Epithelial cell of proximal tubule (primary cell): Measurements from ENCODE around the gene TP53I3. TPM values are rescaled to one million over a fixed set of nuclear protein-coding genes. Genes with fewer than 3 reads are reported as not detected.
"Not testable (repeated sequence)": the region's sequence is repeated elsewhere in the genome, so short reads cannot be mapped to it uniquely, and the experiment has no call there.

Experiments used
- DNase-seq: peaks from one replicate; pipeline ENCODE4 v3.0.0-alpha.2; 2011; ENCODE audit warnings: low read depth
- H3K4me3 ChIP-seq: 2 replicates; pipeline ENCODE4 v1.5.1; 2011; ENCODE audit warnings: low read depth, mild to moderate bottlenecking, low read length
- CTCF ChIP-seq: conservative IDR thresholded peaks from 2 replicates; pipeline ENCODE4 v1.5.1; 2012; ENCODE audit warnings: low read depth, mild to moderate bottlenecking, low read length
- total RNA-seq: library from RNA; depleted of rRNA; stranded (reverse); fragments of >200 nt; gene quantifications from 2 replicates; pipeline ENCODE4 v1.2.3, GENCODE V29; 2015

The TP53I3 gene
- total RNA-seq, 1 donor from 2014 or later = 36.5 TPM

DNA sequence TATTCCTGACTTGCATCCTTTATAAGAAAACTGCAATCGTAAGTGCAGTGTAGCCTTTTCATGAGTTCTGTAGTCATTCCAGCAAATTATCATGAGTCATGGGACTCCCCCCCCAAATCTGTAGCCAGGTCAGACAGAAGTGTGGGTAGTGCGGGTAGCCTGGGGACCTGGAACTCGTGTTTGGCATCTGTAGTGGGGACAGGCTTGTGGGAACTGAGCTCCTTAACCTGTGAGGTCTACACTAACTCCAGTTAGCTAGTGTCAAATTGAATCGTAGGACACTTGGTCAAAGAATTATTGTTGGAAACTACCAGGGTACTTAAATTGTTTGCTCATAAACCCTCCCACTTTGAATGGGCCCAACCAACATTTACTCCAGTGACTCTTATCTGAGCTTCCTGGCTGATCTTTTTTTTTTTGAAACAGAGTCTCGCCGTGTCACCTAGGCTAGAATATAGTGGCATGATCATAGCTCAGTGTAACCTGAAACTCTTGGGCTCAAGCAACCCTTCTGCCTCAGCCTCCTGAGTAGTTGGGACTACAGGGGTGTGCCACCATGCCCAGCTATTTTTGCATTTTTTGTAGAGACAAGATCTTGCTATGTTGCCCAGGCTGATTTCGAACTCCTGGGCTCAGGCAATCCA is 26.1 kb upstream of the TP53I3 start:
- no peak for DNase-seq
- H3K4me3 ChIP-seq = no peak overlapping the region
- TF ChIP-seq CTCF = no peak

DNA sequence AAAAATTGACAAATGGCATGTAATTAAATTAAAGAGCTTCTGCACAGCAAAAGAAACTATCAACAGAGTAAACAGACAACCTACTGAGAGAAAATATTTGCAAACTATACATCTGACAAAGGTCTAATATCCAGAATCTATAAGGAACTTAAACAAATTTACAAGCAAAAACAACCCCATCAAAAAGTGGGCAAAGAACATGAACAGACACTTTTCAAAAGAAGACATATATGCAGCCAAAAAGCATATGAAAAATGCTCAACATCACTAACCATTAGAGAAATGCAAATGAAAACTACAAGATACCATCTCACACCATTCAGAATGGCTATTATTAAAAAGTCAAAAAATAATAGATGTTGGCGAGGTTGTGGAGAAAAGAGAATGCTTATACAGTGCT is 24.8 kb upstream of the TP53I3 start:
- DNase-seq, H3K4me3 ChIP-seq: not testable (repeated sequence)

DNA sequence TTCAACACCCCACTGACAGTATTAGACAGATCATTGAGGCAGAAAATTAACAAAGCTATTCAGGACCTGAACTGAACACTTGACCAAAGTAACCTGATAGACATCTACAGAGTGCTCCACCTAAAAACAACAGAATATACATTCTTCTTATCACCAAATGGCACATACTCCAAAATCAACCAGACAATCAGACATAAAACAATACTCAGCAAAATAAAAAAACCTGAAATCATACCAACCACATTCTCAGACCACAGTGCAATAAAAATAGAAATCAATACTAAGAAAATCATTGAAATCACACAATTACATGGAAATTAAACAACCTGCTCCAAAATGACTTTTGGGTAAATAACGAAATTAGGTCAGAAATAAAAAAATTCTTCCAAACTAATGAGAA is 22.7 kb upstream of the TP53I3 start:
- H3K4me3 ChIP-seq = no peak overlapping the region
- TF ChIP-seq CTCF = no peak
- DNase-seq = no peak

DNA sequence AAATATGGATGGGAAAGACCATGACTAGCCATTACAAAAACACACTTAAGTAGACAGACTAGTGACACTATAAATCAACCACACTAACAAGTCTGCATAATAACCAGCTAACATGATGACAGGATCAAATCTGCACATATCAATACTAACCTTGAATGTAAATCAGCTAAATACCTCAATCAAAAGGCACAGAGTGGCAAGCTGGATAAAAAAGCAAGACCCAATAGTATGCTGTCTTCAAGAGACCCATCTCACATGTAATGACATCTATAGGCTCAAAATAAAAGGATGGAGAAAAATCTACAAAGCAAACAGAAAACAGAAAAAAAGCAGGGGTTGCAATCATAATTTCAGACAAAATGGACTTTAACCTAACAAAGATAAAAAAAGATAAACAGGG is 22.2 kb upstream of the TP53I3 start:
- no peak for TF ChIP-seq CTCF
- no peak overlapping the region for H3K4me3 ChIP-seq
- no peak for DNase-seq

DNA sequence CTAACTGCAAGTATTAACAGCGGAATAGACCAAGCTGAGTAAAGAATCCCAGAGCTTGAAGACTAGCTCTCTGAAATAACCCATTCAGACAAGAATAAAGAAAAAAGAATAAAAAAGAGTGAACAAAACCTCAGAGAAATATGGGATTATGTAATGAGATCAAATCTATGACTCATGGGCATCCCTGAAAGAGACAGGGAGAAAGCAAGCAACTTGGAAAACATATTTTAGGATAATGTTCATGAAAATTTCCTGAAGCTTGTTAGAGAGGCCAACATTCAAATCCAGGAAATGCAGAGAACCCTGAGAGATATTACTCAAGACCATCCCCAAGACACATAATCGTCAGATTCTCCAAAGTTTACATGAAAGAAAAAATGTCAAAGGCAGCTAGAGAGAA is 21.2 kb upstream of the TP53I3 start:
- no peak for DNase-seq
- TF ChIP-seq CTCF = no peak
- no peak overlapping the region for H3K4me3 ChIP-seq

GRCh38 chr2:24104906-24105305 is 20.3 kb upstream of the TP53I3 start:
- no peak for DNase-seq
- H3K4me3 ChIP-seq = no peak overlapping the region
- TF ChIP-seq CTCF = no peak

DNA sequence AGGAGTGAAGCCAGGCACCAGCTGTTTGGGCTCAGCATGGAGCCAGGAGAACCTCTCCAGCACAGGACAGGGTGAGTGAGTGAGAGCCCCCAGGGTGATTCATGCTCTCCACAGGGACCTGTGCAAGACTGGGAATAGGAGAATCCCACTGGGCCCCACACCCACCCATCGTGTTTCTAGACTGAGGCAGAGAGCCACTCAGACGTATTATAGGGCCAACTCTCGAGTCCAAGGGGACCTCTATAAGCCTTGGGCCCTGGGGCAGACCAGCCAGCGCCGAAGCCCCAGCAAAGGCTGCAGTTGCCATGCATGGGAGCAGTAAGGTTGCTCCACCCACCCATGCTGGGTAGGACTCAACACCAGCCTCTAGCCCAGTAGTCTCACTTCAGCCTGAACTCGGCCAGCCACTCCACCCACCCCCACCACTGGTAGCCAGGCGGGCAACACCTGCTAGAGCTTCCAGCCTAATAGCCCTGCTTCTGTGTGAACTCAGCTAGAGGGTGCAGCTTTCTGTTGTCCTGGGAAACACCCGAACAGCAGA is 19.5 kb upstream of the TP53I3 start:
- H3K4me3 ChIP-seq = no peak overlapping the region
- DNase-seq = no peak
- TF ChIP-seq CTCF = no peak
